PC-9 (cell line): ENCODE results near the gene FAF1.

ENCODE experiments used
- EZH2 ChIP-seq: fragments of 200-600 bp; sonication (generic); IDR thresholded peaks from 2 replicates; pipeline ENCODE4 v1.8.0; 2017; ENCODE audit warnings: antibody characterized with exemption, low read depth
- TF ChIP-seq, protein P1 (sequence below): fragments of 200-600 bp; sonication (generic); conservative IDR thresholded peaks from 2 replicates; pipeline ENCODE4 v1.6.1; 2017; ENCODE audit warnings: mixed run types, antibody characterized with exemption, mild to moderate bottlenecking, moderate library complexity

DNA sequence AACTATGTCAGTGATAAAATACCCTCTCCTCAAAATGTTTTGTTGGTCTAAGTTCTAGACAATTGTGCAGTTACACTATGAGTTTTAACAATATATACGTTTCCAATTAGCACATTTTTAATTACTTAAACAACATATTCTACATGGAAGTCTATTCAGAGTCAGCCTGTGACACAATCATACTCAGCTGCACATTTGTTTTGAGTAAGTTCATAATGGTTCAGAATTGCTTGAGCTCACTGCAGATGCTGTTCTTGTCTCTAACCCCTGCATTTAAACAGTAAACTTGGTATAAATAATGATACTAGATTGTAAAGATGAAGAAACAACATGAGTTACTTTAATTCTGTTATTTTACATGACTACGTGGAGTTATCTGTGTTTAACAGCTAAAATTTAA, 40.6 kb upstream of the FAF1 start:
- TF ChIP-seq, protein P1, sequence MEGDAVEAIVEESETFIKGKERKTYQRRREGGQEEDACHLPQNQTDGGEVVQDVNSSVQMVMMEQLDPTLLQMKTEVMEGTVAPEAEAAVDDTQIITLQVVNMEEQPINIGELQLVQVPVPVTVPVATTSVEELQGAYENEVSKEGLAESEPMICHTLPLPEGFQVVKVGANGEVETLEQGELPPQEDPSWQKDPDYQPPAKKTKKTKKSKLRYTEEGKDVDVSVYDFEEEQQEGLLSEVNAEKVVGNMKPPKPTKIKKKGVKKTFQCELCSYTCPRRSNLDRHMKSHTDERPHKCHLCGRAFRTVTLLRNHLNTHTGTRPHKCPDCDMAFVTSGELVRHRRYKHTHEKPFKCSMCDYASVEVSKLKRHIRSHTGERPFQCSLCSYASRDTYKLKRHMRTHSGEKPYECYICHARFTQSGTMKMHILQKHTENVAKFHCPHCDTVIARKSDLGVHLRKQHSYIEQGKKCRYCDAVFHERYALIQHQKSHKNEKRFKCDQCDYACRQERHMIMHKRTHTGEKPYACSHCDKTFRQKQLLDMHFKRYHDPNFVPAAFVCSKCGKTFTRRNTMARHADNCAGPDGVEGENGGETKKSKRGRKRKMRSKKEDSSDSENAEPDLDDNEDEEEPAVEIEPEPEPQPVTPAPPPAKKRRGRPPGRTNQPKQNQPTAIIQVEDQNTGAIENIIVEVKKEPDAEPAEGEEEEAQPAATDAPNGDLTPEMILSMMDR, result no peak
- no peak for TF ChIP-seq EZH2
